K562 treated with DMSO at 1 percent for 48 hours (cell line): ENCODE data around the gene AXL. TPM values are rescaled to one million over a fixed set of nuclear protein-coding genes. Genes with fewer than 3 reads are reported as not detected.

ENCODE experiments used
- total RNA-seq: library from RNA; unstranded; fragments of 300-600 nt; gene quantifications from 2 replicates; pipeline ENCODE4 v1.2.3, GENCODE V29; 2022; ENCODE audit warnings: low replicate concordance; ENCODE audit errors: extremely low read depth

AXL gene
- not detected in 2 replicates for total RNA-seq

DNA sequence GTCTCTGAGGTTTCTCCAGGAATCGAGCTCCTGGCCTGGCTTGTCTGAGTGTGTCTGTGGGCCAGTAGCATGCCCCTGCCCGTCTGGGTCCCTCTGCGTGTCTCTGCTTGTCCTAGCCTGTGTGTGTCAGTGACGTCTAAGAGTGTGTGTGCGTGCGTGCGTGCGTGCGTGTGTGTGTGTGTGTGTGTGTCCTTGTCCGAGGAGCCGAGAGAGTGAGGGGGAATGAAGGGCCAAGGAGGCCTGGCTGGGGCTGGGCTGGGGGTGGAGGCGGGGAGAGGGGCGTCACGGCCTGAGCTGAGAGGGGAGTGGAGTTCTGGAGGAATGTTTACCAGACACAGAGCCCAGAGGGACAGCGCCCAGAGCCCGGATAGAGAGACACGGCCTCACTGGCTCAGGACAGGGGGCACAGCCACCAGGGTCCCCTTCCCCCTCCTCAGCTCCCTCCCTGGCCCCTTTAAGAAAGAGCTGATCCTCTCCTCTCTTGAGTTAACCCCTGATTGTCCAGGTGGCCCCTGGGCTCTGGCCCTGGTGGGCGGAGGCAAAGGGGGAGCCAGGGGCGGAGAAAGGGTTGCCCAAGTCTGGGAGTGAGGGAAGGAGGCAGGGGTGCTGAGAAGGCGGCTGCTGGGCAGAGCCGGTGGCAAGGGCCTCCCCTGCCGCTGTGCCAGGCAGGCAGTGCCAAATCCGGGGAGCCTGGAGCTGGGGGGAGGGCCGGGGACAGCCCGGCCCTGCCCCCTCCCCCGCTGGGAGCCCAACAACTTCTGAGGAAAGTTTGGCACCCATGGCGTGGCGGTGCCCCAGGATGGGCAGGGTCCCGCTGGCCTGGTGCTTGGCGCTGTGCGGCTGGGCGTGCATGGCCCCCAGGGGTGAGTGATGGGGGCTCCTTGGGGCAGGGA lies at the start of gene AXL:
TSS of gene AXL (plus strand) at position 609 of the 893 bp plus-strand sequence. CDS start at position 779, 170 bp downstream.

DNA sequence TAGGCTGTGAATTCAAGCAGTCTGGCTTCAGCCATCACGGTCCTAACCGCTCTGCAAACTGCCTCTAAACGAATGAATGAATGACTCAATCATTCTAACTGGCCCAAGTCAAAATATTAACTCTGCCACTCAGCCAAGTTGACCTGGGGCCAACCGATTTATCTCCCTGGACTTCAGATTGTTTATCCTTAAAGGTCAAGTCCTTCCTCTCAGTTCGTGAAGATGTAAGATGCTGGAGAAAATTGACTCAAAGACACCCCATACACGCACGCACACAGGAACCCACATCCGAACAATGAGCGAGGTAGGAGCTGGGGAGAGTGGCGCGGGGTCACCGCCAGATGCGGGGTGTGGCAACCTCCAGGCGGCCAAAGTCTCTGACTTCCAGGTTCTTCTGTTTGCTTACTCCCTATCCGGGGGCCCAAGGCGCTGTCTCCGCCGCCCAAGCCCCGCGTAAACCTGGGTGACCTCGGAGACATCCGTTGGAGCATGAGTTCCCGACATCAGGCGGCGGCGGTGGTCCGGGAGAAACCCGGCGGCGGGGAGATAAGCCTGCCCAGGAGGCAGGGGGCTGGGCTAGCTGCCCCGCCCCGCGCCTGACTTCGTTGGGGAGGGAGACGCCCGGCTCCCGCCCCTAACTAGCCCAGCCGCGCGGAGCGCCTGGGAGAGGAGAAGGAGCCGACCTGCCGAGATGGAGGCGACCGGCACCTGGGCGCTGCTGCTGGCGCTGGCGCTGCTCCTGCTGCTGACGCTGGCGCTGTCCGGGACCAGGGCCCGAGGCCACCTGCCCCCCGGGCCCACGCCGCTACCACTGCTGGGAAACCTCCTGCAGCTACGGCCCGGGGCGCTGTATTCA lies 26.2 kb upstream of the AXL start, which contains the start of gene CYP2S1:
TSS of gene CYP2S1 (plus strand) at position 646 of the 856 bp plus-strand sequence. CDS start at position 692, 46 bp downstream.

DNA sequence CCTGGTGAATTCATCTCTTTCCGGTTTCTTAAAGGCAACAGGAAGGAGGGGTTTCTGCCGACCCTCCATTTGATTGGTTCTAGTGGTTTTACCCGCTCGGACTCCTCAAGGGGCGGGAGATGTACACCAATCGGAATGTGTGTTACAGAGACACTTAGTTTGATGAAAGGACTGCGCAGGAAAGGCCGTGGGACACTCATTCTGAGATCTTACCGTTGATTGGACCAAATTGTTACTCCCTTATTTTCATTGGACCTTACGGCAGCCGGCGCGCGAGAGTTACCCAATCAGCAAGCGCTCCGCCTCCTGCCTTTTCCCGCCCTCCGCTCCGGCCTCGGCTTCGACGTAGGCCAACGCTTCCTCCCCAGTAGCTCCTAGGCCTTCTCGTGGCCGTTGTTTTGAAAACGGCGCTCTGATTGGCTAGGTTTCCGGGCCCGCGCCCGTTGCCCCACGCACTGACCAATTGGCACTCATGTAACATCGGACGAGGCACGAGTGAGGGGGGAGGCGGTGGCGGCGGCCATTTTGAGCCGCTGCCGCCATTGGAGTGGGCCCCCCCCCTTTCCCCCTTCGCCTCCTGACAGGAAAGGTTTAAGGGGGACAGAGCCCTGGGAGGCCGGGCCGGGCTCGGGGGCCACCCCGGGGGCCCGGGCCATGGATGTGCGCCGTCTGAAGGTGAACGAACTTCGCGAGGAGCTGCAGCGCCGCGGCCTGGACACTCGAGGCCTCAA lies 45.0 kb downstream of the AXL start, which contains the start of gene HNRNPUL1:
TSS of gene HNRNPUL1 (plus strand) at position 523 of the 731 bp plus-strand sequence. CDS start at position 655, 132 bp downstream.

GRCh38 chr19:41310033-41310831 lies 91.2 kb downstream of the AXL start, which contains the start of gene CCDC97:
CCDC97 (plus strand) TSS chr19:41310172; CDS start chr19:41310311, 139 bp downstream.

Other genes with a start within 250 kb of the AXL start
- gene CYP2B6, start 227.9 kb upstream of the AXL start, total RNA-seq: not detected in 2 replicates
- not detected in 2 replicates for gene CYP2A13, start 130.8 kb upstream of the AXL start, total RNA-seq
- gene CYP2F1, start 104.8 kb upstream of the AXL start, total RNA-seq: not detected in 2 replicates
- not detected in 2 replicates for gene CYP2S1, start 26.0 kb upstream of the AXL start, total RNA-seq
- gene HNRNPUL1, start 45.1 kb downstream of the AXL start, total RNA-seq: 971 and 1,312 TPM in 2 replicates
- not detected in 2 replicates for gene CCDC97, start 90.9 kb downstream of the AXL start, total RNA-seq
- gene TGFB1, start 134.7 kb downstream of the AXL start, total RNA-seq: not detected in 2 replicates
- not detected in 2 replicates for gene B9D2, start 144.9 kb downstream of the AXL start, total RNA-seq
- not detected in 2 replicates for gene TMEM91, start 157.3 kb downstream of the AXL start, total RNA-seq
- gene EXOSC5, start 178.1 kb downstream of the AXL start, total RNA-seq: not detected in 2 replicates
- not detected in 2 replicates for gene BCKDHA, start 178.6 kb downstream of the AXL start, total RNA-seq
- not detected in 2 replicates for gene B3GNT8, start 208.2 kb downstream of the AXL start, total RNA-seq
- not detected in 2 replicates for gene DMAC2, start 220.7 kb downstream of the AXL start, total RNA-seq
- gene ERICH4, start 223.9 kb downstream of the AXL start, total RNA-seq: not detected in 2 replicates